Mononuclear cell (primary cell): ENCODE measurements around the gene ASIC2. TPM values are rescaled to one million over a fixed set of nuclear protein-coding genes. Genes with fewer than 3 reads are reported as not detected.

Source experiments
- H3K27me3 ChIP-seq: 2 replicates; pipeline ENCODE4 v1.6.0; 2011; ENCODE audit warnings: low read length, control low read depth; ENCODE audit not compliant: insufficient read depth
- H3K4me1 ChIP-seq: 2 replicates; pipeline ENCODE4 v1.5.1; 2011; ENCODE audit warnings: mild to moderate bottlenecking, low read length, control low read depth; ENCODE audit not compliant: insufficient read depth
- H3K4me3 ChIP-seq: 2 replicates; pipeline ENCODE4 v1.5.1; 2011; ENCODE audit warnings: mild to moderate bottlenecking, low read length, moderate library complexity
- H3K9me3 ChIP-seq: 2 replicates; pipeline ENCODE4 v1.5.1; 2011; ENCODE audit warnings: low read depth, mild to moderate bottlenecking, control low read depth, low read length
- total RNA-seq: library from RNA; depleted of rRNA; stranded (reverse); fragments of >200 nt; gene quantifications from one replicate; pipeline ENCODE4 v1.2.3, GENCODE V29; 2012

ASIC2 gene
- not detected for total RNA-seq

DNA sequence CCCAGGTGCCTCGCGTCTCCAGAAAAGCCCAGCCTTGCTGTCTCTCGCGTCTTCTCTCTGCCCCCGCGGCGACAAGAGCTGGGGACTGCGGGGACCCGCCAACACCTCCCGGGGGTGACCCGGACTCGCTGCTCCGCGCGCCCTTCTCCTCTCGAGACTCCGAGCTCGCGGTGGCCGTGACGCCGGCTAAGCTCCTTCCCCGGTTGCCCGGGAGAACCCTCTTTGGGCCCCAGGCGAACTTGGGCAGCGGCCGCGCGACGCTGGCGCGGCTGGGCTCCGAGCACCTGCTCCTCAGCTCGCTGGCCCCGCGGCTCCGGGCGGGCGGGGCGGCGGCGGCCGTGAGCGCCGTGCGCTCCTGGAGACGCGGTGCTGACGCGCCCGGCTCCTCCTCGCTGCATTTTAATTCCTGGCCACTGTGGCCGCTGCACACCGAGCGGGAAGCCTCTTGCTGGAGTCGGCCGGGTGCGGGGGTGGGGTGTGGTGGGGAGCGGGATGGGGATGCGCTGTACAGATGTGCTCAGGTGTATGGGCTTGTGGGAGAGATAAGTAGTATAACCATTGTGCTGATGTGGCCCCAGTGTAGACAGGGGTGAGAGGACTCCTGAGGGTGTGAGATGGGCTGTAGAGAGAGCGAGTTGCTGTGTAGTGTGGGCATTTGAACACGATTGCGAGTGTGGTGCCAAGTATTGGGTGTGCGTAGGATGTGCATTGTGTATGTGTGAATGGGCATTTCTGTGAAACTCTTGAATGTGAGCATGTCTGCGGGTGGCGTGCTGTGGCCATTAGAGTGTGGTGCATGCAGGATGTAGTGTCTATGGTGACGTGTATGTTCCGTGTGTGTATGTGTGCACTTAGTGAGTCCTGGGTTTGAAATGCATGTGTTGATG lies at the start of gene ASIC2:
TSS of gene ASIC2 (minus strand) at position 315 of the 887 bp plus-strand sequence.
- no peak within 1 kb of the TSS for H3K4me3 ChIP-seq
- no peaks in the 10 kb centered on the region for H3K4me1 ChIP-seq
- H3K9me3 ChIP-seq, result no peaks in the 10 kb centered on the region
- H3K27me3 ChIP-seq, result peaks cover 39% of the 10 kb centered on the region

DNA sequence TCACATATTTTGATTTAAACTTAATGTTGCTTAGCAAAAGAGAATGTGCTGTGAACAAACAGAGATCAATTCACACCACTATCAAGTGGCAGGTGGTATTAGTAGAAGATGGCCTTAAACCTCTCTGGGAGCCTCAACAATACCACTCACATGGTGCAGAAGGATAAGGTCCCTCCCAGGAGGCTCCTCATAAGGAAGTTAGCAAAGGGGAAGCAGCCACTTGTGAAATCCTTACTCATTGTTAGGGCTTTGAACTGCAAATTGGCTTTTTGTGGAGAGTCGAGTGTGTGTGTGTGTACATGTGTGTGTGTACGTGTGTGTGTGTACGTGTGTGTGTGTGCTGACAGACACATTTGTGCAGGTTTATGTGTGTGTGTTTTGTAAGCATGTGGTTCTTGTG lies 48.9 kb upstream of the ASIC2 start:
- Histone ChIP-seq H3K4me3 (no peak overlapping the region), H3K4me1 (no peaks in the 10 kb centered on the region), H3K27me3 (no peaks in the 10 kb centered on the region), H3K9me3 (no peaks in the 10 kb centered on the region)

DNA sequence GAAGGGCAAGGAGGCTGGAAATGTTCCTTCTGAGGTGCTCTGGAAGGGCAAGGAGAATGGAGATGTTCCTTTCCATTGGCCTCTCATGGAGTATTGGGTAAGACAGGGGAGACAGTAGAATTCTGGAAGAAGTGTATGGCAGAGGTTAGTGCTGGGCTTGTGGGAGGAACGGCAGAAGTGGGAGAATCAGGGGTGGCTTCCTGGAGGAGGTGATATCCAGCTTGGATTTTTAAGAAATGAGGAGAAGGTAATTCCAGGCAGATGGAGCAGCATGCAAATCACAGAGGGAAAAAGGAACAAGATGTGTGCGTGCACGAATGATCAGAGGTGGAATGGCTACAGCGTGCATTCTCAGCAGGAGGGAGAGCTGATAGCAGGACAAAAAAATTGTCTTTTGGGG lies 45.1 kb upstream of the ASIC2 start:
- no peaks in the 10 kb centered on the region for H3K9me3 ChIP-seq
- H3K4me3 ChIP-seq, result no peak overlapping the region
- no peaks in the 10 kb centered on the region for H3K27me3 ChIP-seq
- no peaks in the 10 kb centered on the region for H3K4me1 ChIP-seq

DNA sequence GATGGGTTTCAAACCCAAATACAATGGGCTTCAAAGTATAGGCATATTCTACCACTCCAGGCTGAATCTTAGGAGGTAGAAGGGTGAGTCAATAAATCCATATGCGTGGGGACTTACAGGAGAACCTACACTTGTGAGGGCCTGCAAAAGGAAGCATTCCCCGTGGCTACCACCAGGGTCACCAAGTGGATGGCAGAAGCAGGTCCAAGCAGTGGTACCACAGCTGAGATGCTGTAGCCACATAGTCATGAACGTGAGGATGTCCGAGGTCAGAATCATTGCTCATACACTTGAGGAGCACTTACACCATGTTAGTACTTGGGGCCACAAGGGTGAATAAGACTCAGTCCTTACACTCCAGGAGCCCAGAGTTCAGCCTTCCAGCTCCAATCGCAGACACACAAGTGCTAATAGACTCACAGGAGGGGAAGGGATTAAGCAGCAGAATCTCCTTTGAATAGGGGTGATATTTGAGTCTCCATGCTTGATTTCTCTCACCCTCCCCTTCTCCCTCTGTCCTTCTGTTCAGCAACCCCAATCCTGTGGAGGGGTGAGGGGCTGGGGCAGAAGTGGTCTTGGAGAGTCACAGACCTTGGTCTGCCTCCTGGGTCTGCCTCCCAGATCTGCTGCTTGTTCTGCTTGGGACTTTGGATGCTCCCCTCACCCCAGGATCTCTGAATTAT lies 42.5 kb upstream of the ASIC2 start:
- Histone ChIP-seq H3K4me1 (no peaks in the 10 kb centered on the region), H3K27me3 (no peaks in the 10 kb centered on the region), H3K9me3 (no peaks in the 10 kb centered on the region), H3K4me3 (no peak overlapping the region)

DNA sequence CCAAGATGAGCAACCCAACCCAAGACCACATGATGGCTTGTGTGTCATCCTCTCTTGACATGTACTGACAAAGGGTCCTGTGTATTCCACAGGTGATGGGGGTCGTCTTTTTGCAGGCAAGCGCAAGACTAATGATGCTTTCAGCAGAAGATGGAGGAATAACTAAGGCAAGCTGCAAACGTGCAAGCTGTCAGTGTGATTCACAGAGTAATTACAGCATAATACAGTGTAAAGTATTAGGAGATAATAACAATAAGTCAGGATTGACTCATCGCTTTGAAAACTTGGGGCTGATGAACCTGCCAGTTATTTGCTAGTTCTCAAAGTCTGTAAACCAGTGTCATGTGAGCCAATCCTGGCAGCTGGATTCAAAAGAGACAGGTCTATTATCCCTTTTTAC lies 41.6 kb upstream of the ASIC2 start:
- no peak overlapping the region for H3K4me3 ChIP-seq
- H3K9me3 ChIP-seq, result no peaks in the 10 kb centered on the region
- H3K27me3 ChIP-seq, result no peaks in the 10 kb centered on the region
- no peaks in the 10 kb centered on the region for H3K4me1 ChIP-seq

DNA sequence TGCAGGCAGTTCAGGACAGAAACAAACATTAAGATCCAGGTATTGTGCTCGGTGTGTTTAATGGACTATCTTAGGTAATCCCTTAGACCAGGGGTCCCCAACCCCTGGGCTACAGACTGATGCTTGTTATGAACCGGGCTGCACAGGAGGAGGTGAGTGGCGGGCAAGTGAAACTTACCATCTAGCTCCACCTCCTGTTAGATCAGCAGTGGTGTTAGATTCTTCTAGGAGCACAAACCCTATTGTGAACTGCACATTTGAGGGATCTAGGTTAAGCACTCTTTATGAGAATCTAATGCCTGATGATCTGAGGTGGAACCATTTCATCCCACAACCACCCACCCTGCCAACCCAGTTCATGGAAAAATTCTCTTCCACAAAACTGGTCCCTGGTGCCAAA lies 37.8 kb upstream of the ASIC2 start:
- Histone ChIP-seq H3K4me1 (no peaks in the 10 kb centered on the region), H3K27me3 (no peaks in the 10 kb centered on the region), H3K4me3 (no peak overlapping the region), H3K9me3 (no peaks in the 10 kb centered on the region)

DNA sequence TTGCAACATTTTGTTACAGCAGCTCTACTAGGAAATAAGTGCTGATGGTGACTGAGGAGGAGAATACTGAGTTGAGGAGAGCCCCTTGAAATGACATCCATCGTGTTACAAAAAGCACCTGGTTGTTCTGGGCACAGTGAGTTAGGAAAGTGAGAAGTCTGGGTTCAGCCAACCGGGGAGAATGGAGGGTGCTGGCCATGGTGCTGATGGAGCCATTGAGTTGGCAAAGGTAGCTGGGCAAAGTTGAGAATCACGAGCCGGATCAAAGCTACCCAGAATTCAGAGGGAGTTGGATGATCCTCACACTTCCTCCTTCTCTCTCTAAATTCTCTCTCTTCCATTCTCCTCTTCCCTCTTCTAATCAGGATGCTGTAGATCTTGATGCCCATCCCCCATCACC lies 35.0 kb upstream of the ASIC2 start:
- no peaks in the 10 kb centered on the region for H3K4me1 ChIP-seq
- H3K27me3 ChIP-seq, result no peaks in the 10 kb centered on the region
- no peaks in the 10 kb centered on the region for H3K9me3 ChIP-seq
- H3K4me3 ChIP-seq, result no peak overlapping the region

DNA sequence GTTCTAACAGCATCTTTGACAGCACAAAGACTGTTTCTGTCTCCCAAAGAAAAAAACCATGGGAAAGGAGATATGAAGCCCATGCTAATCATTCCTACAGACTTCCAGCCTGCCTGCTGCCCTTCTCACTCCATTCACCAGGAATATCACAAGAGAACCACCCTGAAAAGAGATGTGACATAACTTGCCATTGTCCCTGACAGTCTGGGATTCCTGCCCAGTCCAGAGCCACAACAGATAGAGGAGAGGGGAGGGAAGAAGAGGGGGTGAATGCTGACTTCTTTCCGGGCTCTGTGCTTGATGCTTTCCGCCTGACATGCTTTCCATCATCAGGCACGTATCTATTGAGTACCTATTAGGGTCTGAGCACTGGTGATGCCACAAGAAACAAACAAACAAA lies 31.6 kb upstream of the ASIC2 start:
- H3K9me3 ChIP-seq, result no peaks in the 10 kb centered on the region
- no peaks in the 10 kb centered on the region for H3K27me3 ChIP-seq
- H3K4me3 ChIP-seq, result no peak overlapping the region
- no peaks in the 10 kb centered on the region for H3K4me1 ChIP-seq

DNA sequence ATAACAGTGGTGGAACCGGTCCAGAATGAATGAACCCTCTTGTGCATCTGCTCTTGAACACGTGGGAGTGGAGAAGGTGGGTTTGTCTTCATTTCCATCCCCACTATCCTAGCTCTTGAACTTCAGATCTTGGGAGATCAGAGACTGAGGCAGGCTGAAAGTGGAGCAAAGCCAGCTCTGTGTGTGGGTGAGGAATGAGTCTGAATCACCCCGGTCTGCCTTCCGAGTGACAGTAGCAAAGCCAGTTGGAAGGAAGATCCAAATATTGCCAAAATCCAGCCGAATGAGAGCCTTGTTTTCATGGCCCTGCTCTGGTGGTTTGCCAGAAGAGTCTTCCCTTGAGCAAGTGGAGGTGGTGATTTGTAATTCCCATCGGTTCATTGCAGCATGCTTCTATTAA lies 29.0 kb upstream of the ASIC2 start:
- Histone ChIP-seq H3K27me3 (no peaks in the 10 kb centered on the region), H3K9me3 (no peaks in the 10 kb centered on the region), H3K4me3 (no peak overlapping the region), H3K4me1 (no peaks in the 10 kb centered on the region)

DNA sequence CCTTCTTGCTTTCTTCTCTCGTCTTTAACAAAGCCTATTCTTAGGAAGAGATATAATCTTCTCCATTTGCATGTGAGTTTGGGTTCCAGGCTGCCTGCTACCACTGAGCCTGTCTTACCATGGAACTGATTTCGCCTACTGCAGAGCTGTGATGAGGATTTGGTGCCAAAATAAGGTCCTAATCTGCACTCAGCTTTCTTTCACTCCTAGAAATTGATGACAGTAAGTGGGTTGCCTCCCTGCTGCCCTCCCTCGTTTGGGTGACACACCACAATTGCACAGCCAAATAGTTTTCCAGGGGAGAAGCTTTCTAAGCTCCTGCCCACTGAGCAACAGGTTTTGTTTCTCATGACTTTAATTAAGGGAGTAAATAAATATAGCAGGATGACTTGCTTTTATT lies 25.1 kb upstream of the ASIC2 start:
- Histone ChIP-seq H3K4me3 (no peak overlapping the region), H3K4me1 (no peaks in the 10 kb centered on the region), H3K27me3 (no peaks in the 10 kb centered on the region), H3K9me3 (no peaks in the 10 kb centered on the region)

DNA sequence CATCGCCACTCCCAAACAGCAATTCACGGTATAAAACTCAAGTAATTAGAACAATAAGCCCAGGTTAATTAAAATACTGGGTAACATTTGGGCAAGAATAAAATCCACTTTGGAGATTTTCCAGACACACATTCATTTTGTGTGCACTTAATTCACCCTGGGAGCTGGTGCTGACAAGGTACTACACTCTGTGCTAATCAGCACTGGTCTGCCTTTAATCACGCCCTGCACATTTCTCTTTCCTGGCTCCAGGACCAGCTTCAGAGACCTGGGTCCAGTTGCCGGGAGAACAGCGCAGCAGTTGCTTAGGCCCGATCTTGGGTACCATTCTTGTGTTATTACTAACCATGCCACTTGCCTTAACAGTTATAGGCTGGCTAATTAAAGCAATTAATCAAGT lies 23.7 kb upstream of the ASIC2 start:
- Histone ChIP-seq H3K27me3 (no peaks in the 10 kb centered on the region), H3K9me3 (no peaks in the 10 kb centered on the region), H3K4me3 (no peak overlapping the region), H3K4me1 (no peaks in the 10 kb centered on the region)

DNA sequence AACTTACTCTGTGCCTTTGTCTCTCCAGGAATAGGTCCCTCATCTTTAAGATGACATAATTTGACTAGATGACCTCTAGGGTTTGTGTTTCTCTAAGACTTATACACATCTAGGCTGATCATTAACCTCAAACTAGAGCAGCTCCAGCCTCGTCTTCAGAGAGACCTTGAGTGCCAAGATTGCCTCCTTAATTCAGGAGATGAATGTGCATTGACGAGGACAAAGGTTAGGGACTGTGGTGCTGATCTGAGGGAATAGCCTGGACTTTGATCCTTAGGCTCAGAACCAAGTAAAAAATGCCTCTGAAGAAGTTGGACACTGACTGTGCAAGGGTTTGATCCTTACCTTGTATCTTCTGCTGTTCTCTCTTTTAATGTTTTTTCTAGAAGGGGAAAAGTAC lies 17.2 kb upstream of the ASIC2 start:
- Histone ChIP-seq H3K4me3 (no peak overlapping the region), H3K4me1 (no peaks in the 10 kb centered on the region)

DNA sequence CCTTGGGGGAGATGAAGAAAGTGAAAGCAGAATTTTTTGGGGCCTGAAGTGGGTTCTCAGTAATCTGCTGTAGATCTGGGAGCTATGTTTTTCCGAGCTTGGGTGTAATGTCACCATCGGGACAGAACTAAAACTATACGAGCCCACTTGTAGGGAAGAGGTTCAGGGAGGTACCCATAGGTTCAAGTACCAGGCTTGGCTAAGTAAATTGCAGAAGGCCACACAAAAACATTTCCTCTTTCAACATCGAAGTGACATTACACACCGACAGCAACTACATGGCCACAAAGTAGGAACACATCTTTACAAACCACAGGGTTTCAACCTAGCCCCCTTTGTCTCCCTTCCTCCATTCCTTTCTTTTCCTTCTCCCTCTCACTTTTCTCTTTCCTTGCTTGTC lies 10.2 kb upstream of the ASIC2 start:
- Histone ChIP-seq H3K27me3 (no peaks in the 10 kb centered on the region), H3K4me1 (no peaks in the 10 kb centered on the region), H3K9me3 (no peaks in the 10 kb centered on the region), H3K4me3 (no peak overlapping the region)

More for the DNA sequence above, 17.2 kb upstream of the ASIC2 start:
- no peaks in the 10 kb centered on the region for H3K27me3 ChIP-seq
- H3K9me3 ChIP-seq, result no peaks in the 10 kb centered on the region

DNA sequence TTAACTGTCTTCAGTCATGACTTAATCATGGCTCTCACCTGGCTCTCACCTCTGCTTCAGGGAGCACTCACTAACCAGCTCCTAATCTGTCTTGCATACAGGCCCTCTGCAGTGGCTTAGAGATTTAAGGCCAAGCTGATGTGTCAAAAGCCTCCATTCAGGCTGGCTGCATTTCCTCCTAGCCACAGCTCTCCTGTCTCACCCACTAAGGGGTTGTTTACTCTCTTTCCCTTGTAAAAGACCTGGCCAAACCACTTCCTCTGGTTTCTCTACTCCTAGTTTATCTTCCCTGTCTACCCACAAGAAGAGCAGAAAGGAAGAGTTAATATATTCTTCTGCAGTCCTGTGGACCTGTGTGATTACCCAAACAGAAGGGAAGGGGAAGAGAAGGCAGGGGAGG lies 9.3 kb upstream of the ASIC2 start:
- H3K4me3 ChIP-seq, result no peak overlapping the region
- H3K27me3 ChIP-seq, result no peaks in the 10 kb centered on the region
- H3K9me3 ChIP-seq, result no peaks in the 10 kb centered on the region
- H3K4me1 ChIP-seq, result no peaks in the 10 kb centered on the region

DNA sequence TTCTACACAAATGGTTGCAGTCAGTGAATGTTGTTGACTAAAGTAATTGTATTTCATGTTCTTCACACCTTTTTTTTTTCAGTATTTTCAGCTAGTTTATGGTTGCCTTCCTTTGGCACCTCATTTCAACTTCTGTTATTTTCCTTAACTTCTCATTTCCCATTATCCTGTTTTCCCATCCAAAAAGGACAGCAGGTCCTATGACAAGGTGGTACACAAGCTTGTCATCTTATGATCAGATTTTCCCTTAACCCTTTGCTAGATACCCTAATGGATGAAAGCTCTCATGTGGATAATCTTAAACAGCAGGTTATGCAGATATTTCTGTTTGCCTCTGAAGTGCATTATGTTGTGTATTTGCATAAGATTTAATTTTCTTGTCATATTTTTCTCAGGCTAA lies 7.1 kb upstream of the ASIC2 start:
- Histone ChIP-seq H3K27me3 (peaks cover 3% of the 10 kb centered on the region), H3K4me1 (no peaks in the 10 kb centered on the region), H3K4me3 (no peak overlapping the region), H3K9me3 (no peaks in the 10 kb centered on the region)

DNA sequence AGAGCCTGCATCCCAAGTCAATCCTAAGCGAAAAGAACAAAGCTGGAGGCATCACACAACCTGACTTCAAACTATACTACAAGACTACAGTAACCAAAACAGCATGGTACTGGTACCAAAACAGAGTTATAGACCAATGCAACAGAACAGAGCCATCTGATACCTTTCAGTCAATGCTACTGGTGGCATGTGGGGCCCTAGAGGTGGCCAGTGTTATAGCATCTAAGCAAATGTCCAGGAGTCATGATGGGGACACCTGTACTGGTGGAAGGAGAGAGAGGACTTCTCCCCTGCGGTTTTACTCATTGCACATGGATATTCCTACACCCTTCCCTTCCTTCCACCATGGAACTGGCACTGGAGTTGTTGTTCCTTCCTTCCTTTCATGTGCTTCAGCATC lies 6.0 kb upstream of the ASIC2 start:
- peaks cover 12% of the 10 kb centered on the region for H3K27me3 ChIP-seq
- H3K9me3 ChIP-seq, result no peaks in the 10 kb centered on the region
- H3K4me1 ChIP-seq, result no peaks in the 10 kb centered on the region
- H3K4me3 ChIP-seq, result no peak overlapping the region
